Endothelial cell of umbilical vein (primary cell): ENCODE measurements around the gene RNPEPL1. TPM values are rescaled to one million over a fixed set of nuclear protein-coding genes. Genes with fewer than 3 reads are reported as not detected.

Experiments used
- BruUV-seq: library from RNA; stranded (reverse); fragments of 400-500 nt; replicated peaks from 2 replicates; lab custom pipeline; 2021; lab: Mats Ljungman, UMichigan
- CTCF ChIA-PET: fragments of 300-600, 350-600 bp; sonication (Branson Sonifier 250); formaldehyde crosslinking; loops from one replicate; lab custom pipeline; 2021; ENCODE audit warnings: antibody characterized with exemption, inconsistent platforms; lab: Charles Lee
- POLR2A ChIA-PET: fragments of 300-600, 350-600 bp; sonication (Branson Sonifier 250); formaldehyde crosslinking; loops from one replicate; lab custom pipeline; 2021; ENCODE audit warnings: antibody characterized with exemption, inconsistent platforms; lab: Charles Lee
- DNase-seq: peaks from one replicate; pipeline ENCODE4 v3.0.0-alpha.2; 2011; ENCODE audit warnings: low read depth, low spot score
- FAIRE-seq: peaks from 2 replicates; lab custom pipeline; 2011; peaks lifted over from hg19 to GRCh38; lab: Jason Lieb, UNC
- H2AFZ ChIP-seq: 2 replicates; pipeline ENCODE4 v1.6.0; 2012; ENCODE audit warnings: low read depth, low read length, control low read depth, inconsistent platforms
- H3K27ac ChIP-seq: 2 replicates; pipeline ENCODE4 v1.5.1; 2011; ENCODE audit warnings: low read depth, mild to moderate bottlenecking, control low read depth, low read length, moderate library complexity; ENCODE audit not compliant: insufficient read depth
- H3K27me3 ChIP-seq, 2 experiments: 2 replicates each; pipeline versions ENCODE4 v1.6.0 to v1.6.1; 2011; ENCODE audit warnings: low read length in 2 of 2, mixed read lengths in 1 of 2; ENCODE audit not compliant: control insufficient read depth in 2 of 2, insufficient read depth in 2 of 2
- H3K36me3 ChIP-seq, 2 experiments: 2 replicates in 1 of 2; 3 replicates in 1 of 2; pipeline ENCODE4 v1.5.1; 2011; ENCODE audit warnings: low read length in 2 of 2, mild to moderate bottlenecking in 1 of 2, moderate library complexity in 1 of 2; ENCODE audit not compliant: control insufficient read depth in 2 of 2, insufficient read depth in 2 of 2; ENCODE audit errors: extremely low read depth in 1 of 2
- H3K4me1 ChIP-seq: 3 replicates; pipeline ENCODE4 v1.5.1; 2011; ENCODE audit warnings: mild to moderate bottlenecking, low read length; ENCODE audit not compliant: control insufficient read depth, insufficient read depth; ENCODE audit errors: extremely low read depth
- H3K4me2 ChIP-seq: 2 replicates; pipeline ENCODE4 v1.6.1; 2011; ENCODE audit warnings: low read length, control low read depth, mixed read lengths; ENCODE audit not compliant: insufficient read depth
- H3K4me3 ChIP-seq, 3 experiments: fragments of 200-600 bp in 1 of 3; sonication (generic), shearing (Covaris generic) in 1 of 3; replicated peaks in 1 of 3; 2 replicates each; pipeline ENCODE4 v1.5.1; 2011 to 2016; ENCODE audit warnings: control low read depth in 3 of 3, low read length in 3 of 3, mild to moderate bottlenecking in 2 of 3, inconsistent platforms in 1 of 3, low read depth in 1 of 3, moderate library complexity in 1 of 3; ENCODE audit not compliant: insufficient read depth in 1 of 3
- H3K79me2 ChIP-seq: 2 replicates; pipeline ENCODE4 v1.6.0; 2012; ENCODE audit warnings: low read length, inconsistent platforms; ENCODE audit not compliant: control insufficient read depth, insufficient read depth
- H3K9ac ChIP-seq: replicated peaks from 2 replicates; pipeline ENCODE3; 2011; ENCODE audit warnings: low read length, control low read depth; ENCODE audit not compliant: insufficient read depth; ENCODE audit errors: extremely low read depth
- H3K9me1 ChIP-seq: replicated peaks from 3 replicates; pipeline ENCODE4 v1.6.0; 2011; ENCODE audit warnings: mild to moderate bottlenecking, low read length; ENCODE audit not compliant: control insufficient read depth, insufficient read depth; ENCODE audit errors: extremely low read depth
- H3K9me3 ChIP-seq: replicated peaks from 2 replicates; pipeline ENCODE4 v1.5.1; 2012; ENCODE audit warnings: low read length, inconsistent platforms; ENCODE audit not compliant: control insufficient read depth, insufficient read depth
- H4K20me1 ChIP-seq: replicated peaks from 2 replicates; pipeline ENCODE3; 2011; ENCODE audit warnings: mild to moderate bottlenecking, low read length; ENCODE audit not compliant: control insufficient read depth, insufficient read depth; ENCODE audit errors: extremely low read depth
- CTCF ChIP-seq, 2 donors: IDR thresholded peaks; 1 replicate in 1 of 2; 2 replicates in 1 of 2; pipeline ENCODE4 v1.5.1; 2011; ENCODE audit warnings: low read length in 2 of 2, mild to moderate bottlenecking in 2 of 2, moderate library complexity in 2 of 2, control low read depth in 1 of 2, inconsistent platforms in 1 of 2, low read depth in 1 of 2; ENCODE audit not compliant: insufficient read depth in 1 of 2; ENCODE audit errors: extremely low read depth in 1 of 2
- EZH2 ChIP-seq: IDR thresholded peaks from 2 replicates; pipeline ENCODE4 v1.6.1; 2012; ENCODE audit warnings: borderline replicate concordance, low read depth, mild to moderate bottlenecking, moderate library complexity, low read length, inconsistent platforms; ENCODE audit not compliant: severe bottlenecking
- FOS ChIP-seq: IDR thresholded peaks from 2 replicates; pipeline ENCODE4 v1.6.1; 2011; ENCODE audit warnings: mild to moderate bottlenecking, low read length, moderate library complexity, borderline replicate concordance; ENCODE audit not compliant: insufficient read depth
- GATA2 ChIP-seq: IDR thresholded peaks from 2 replicates; pipeline ENCODE4 v1.7.0; 2011; ENCODE audit warnings: low read depth, mild to moderate bottlenecking, moderate library complexity, mixed read lengths, low read length; ENCODE audit not compliant: insufficient read length, insufficient read depth
- JUN ChIP-seq: IDR thresholded peaks from 2 replicates; pipeline ENCODE4 v1.6.1; 2011; ENCODE audit warnings: borderline replicate concordance, low read depth; ENCODE audit not compliant: insufficient read length, insufficient read depth
- MYC ChIP-seq: IDR thresholded peaks from one replicate; pipeline ENCODE4 v1.6.1; 2011; ENCODE audit warnings: mild to moderate bottlenecking, low read depth, low read length
- POLR2A ChIP-seq: IDR thresholded peaks from 2 replicates; pipeline ENCODE4 v1.6.1; 2012; ENCODE audit warnings: low read depth, mild to moderate bottlenecking, control low read depth, low read length
- POLR2AphosphoS5 ChIP-seq: IDR thresholded peaks from 2 replicates; pipeline ENCODE4 v1.6.1; 2012; ENCODE audit warnings: low read depth, mild to moderate bottlenecking, control low read depth, low read length, moderate library complexity; ENCODE audit not compliant: insufficient read depth
- dilution Hi-C: fragments of 300-500 bp; cut with MboI; formaldehyde crosslinking; loops from one replicate; pipeline ENCODE4 v1.15.0; 2019; ENCODE audit warnings: low sequenced_read_pairs; ENCODE audit not compliant: extremely low pct_ligation_motif_present
- intact Hi-C: fragments of 100-400 bp; cut with micrococcal nuclease; formaldehyde crosslinking; loops from one replicate; pipeline ENCODE4 v1.10.0; 2022
- polyA plus RNA-seq, 4 experiments: library from polyadenylated mRNA; depleted of rRNA in 3 of 4; stranded (reverse) in 3 of 4; unstranded in 1 of 4; fragments of >200 nt; gene quantifications; 2 replicates each; pipeline versions ENCODE4 v1.2.1 to v1.2.3, GENCODE V29; 2011 to 2012; ENCODE audit warnings: missing spikeins in 1 of 4
- total RNA-seq: library from RNA; stranded (reverse); gene quantifications from 2 replicates; pipeline ENCODE4 v1.2.3, GENCODE V29; 2021
- TF ChIP-seq, protein P1 (sequence below): IDR thresholded peaks from 2 replicates; pipeline ENCODE4 v1.6.1; 2011; ENCODE audit not compliant: insufficient read depth, insufficient read length

The RNPEPL1 gene
- total and polyA plus RNA-seq, 2 donors (not counting 3 experiments of a cell fraction or from before 2014, with no cell fraction given), result 35.8 to 67.1 TPM

DNA sequence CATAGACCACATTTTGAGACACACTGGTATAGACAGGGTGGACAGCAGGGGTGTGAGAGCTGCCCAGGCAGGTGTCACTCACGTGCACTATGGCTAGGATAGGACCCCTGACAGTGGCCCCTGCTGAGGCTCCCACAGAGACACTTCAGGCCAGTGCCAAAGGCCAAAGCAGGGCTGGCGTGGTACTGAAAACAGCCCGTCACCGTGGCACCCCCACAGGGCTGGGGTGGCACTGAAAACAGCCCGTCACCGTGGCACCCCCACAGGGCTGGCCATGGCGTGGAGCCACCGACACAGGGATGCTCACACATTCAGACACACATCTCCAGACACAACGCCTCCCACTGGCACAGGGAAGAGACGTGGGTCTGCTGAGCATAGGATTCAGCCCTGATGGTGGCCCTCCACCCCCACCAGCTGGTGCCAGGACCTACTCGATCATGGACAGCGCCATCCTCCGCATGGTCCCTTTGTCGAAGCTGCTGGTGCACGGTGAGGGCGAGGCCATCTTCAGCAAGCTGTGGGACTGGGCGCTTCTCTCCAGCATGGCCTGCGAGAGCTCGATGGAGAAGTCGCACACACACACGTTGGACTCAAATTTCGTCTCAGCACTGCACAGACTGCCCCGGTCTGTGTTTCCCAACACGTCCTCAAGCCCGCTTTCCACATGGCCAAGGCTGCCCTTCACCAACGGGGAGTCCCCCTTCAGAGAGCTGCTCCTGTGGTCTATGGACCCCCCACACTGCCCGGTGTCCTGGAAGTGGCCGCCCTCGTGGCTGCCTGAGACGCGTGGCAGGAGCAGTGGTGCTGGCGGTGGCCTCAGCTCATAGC is 44.6 kb upstream of the RNPEPL1 start:
- no peaks in the 10 kb centered on the region for H3K9me1 ChIP-seq
- no peak for FAIRE-seq
- no peak overlapping the region for H3K9ac ChIP-seq
- H3K27me3 ChIP-seq, result peaks cover 3 to 9% of the 10 kb centered on the region in 2 experiments
- H3K27ac ChIP-seq, result no peak overlapping the region
- H3K4me3 ChIP-seq, result no peak overlapping the region
- intact Hi-C loops, result no loop called here
- no peaks in the 10 kb centered on the region for H3K4me1 ChIP-seq
- BruUV-seq, result no TSS peak
- ChIA-PET POLR2A (no interaction called here), CTCF (interaction anchor here (1.2 kb wide), 1 partner anchor 10 kb away, joined by 5 read pairs; no protein-coding TSS in a partner anchor)
- TF ChIP-seq GATA2 (no peak), CTCF (IDR thresholded peaks at IDR 0.05; ENCODE audit: extremely low read depth in 1 of 2, insufficient read depth in 1 of 2, low read depth in 1 of 2, low read length in 2 of 2) (no peak), JUN (no peak), FOS (no peak), POLR2AphosphoS5 (no peak), MYC (no peak), EZH2 (no peak), POLR2A (no peak)
- TF ChIP-seq, protein P1, sequence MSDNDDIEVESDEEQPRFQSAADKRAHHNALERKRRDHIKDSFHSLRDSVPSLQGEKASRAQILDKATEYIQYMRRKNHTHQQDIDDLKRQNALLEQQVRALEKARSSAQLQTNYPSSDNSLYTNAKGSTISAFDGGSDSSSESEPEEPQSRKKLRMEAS, result no peak
- no peak overlapping the region for H2AFZ ChIP-seq
- H3K79me2 ChIP-seq, result no peaks in the 10 kb centered on the region
- peaks cover 5% of the 10 kb centered on the region for H3K9me3 ChIP-seq
- dilution Hi-C loops, result no loop called here
- no peak overlapping the region for H3K4me2 ChIP-seq
- no peaks in the 10 kb centered on the region for H4K20me1 ChIP-seq
- DNase-seq, result no peak
- H3K36me3 ChIP-seq, result no peaks in the 10 kb centered on the region
